WTC11 (cell line): ENCODE data around the gene MID1IP1. TPM values are rescaled to one million over a fixed set of nuclear protein-coding genes. Genes with fewer than 3 reads are reported as not detected.

Experiments used
- ATAC-seq: fragments of 200-7000 bp; cut with Tn5 transposase; 2 replicates; pipeline ENCODE4 v1.10.0; 2021; ENCODE audit warnings: mild to moderate bottlenecking, moderate library complexity
- CTCF ChIA-PET: fragments of 300-600 bp; sonication (Branson Sonifier 250); formaldehyde crosslinking; loops from one replicate; lab custom pipeline; 2021; ENCODE audit warnings: antibody characterized with exemption; lab: Charles Lee
- POLR2A ChIA-PET: fragments of 350-600 bp; sonication (Branson Sonifier 250); formaldehyde crosslinking; loops from one replicate; lab custom pipeline; 2021; ENCODE audit warnings: antibody characterized with exemption; lab: Charles Lee
- DNase-seq: peaks from one replicate; pipeline ENCODE4 v3.0.0; 2021; ENCODE audit warnings: low spot score
- H3K27ac Mint-ChIP-seq: 2 replicates; pipeline ENCODE4 v1.8.0; 2021; ENCODE audit warnings: mixed read lengths
- H3K27me3 Mint-ChIP-seq: 2 replicates; pipeline ENCODE4 v1.8.0; 2021; ENCODE audit warnings: low read depth, mild to moderate bottlenecking, moderate library complexity, mixed read lengths
- H3K36me3 Mint-ChIP-seq: 2 replicates; pipeline ENCODE4 v1.8.0; 2021; ENCODE audit warnings: mixed read lengths
- H3K4me1 Mint-ChIP-seq: 2 replicates; pipeline ENCODE4 v1.8.0; 2022; ENCODE audit warnings: mixed read lengths
- H3K4me3 Mint-ChIP-seq: 2 replicates; pipeline ENCODE4 v1.8.0; 2021; ENCODE audit warnings: mild to moderate bottlenecking, moderate library complexity, mixed read lengths
- H3K9me3 Mint-ChIP-seq: 2 replicates; pipeline ENCODE4 v1.8.0; 2021; ENCODE audit warnings: mixed read lengths
- ATF1 ChIP-seq: sonication (generic); formaldehyde crosslinking; IDR thresholded peaks from 2 replicates; pipeline ENCODE4 v1.8.1; 2023; ENCODE audit warnings: mild to moderate bottlenecking, moderate library complexity, missing genetic modification reagents
- CBFB ChIP-seq: sonication (generic); formaldehyde crosslinking; IDR thresholded peaks from 2 replicates; pipeline ENCODE4 v1.8.1; 2022; ENCODE audit warnings: mild to moderate bottlenecking, low read depth, missing genetic modification reagents
- ETV6 ChIP-seq: sonication (generic); formaldehyde crosslinking; IDR thresholded peaks from 2 replicates; pipeline ENCODE4 v1.8.1; 2022; ENCODE audit warnings: mild to moderate bottlenecking, missing genetic modification reagents
- FOXK1 ChIP-seq: sonication (generic); formaldehyde crosslinking; IDR thresholded peaks from 2 replicates; pipeline ENCODE4 v1.8.0; 2022; ENCODE audit warnings: mild to moderate bottlenecking, moderate library complexity, missing genetic modification reagents
- GTF2I ChIP-seq: fragments of 250-450 bp; sonication (Bioruptor Pico); conservative IDR thresholded peaks from 2 replicates; pipeline ENCODE4 v1.4.0; 2021; ENCODE audit warnings: mild to moderate bottlenecking
- JUN ChIP-seq: sonication (generic); formaldehyde crosslinking; IDR thresholded peaks from 2 replicates; pipeline ENCODE4 v1.8.0; 2023; ENCODE audit warnings: mild to moderate bottlenecking, missing genetic modification reagents
- KAT7 ChIP-seq: sonication (generic); formaldehyde crosslinking; IDR thresholded peaks from 2 replicates; pipeline ENCODE4 v1.8.1; 2023; ENCODE audit warnings: missing genetic modification reagents, mild to moderate bottlenecking, borderline replicate concordance
- MXD4 ChIP-seq: fragments of 250-450 bp; sonication (Bioruptor Pico); IDR thresholded peaks from 2 replicates; pipeline ENCODE4 v1.8.0; 2021; ENCODE audit warnings: mild to moderate bottlenecking, moderate library complexity, borderline replicate concordance
- MYBL2 ChIP-seq: sonication (generic); formaldehyde crosslinking; IDR thresholded peaks from 2 replicates; pipeline ENCODE4 v1.8.1; 2023; ENCODE audit warnings: mild to moderate bottlenecking, moderate library complexity, missing genetic modification reagents
- NR1H2 ChIP-seq: sonication (generic); formaldehyde crosslinking; IDR thresholded peaks from 2 replicates; pipeline ENCODE4 v1.9.0; 2021; ENCODE audit warnings: mild to moderate bottlenecking, moderate library complexity, missing genetic modification reagents
- RELA ChIP-seq: sonication (generic); formaldehyde crosslinking; IDR thresholded peaks from 2 replicates; pipeline ENCODE4 v1.8.1; 2022; ENCODE audit warnings: missing genetic modification reagents, mild to moderate bottlenecking, borderline replicate concordance
- TEAD4 ChIP-seq: sonication (generic); formaldehyde crosslinking; IDR thresholded peaks from 2 replicates; pipeline ENCODE4 v1.8.0; 2022; ENCODE audit warnings: mild to moderate bottlenecking, missing genetic modification reagents
- TP53 ChIP-seq: sonication (generic); formaldehyde crosslinking; IDR thresholded peaks from 2 replicates; pipeline ENCODE4 v1.8.1; 2023; ENCODE audit warnings: mild to moderate bottlenecking, missing genetic modification reagents
- ZNF423 ChIP-seq: fragments of 250-450 bp; sonication (Bioruptor Pico); IDR thresholded peaks from 2 replicates; pipeline ENCODE4 v2.1.2; 2022; ENCODE audit warnings: mild to moderate bottlenecking, moderate library complexity
- ZNF671 ChIP-seq: fragments of 250-450 bp; sonication (Bioruptor Pico); IDR thresholded peaks from 2 replicates; pipeline ENCODE4 v1.8.0; 2021; ENCODE audit warnings: mild to moderate bottlenecking
- total RNA-seq: library from RNA; stranded (reverse); gene quantifications from 3 replicates; pipeline ENCODE4 v1.2.3, GENCODE V29; 2021
- TF ChIP-seq, protein P1 (sequence below): sonication (generic); formaldehyde crosslinking; IDR thresholded peaks from 2 replicates; pipeline ENCODE4 v1.8.1; 2022; ENCODE audit warnings: low read depth, missing genetic modification reagents, borderline replicate concordance
- TF ChIP-seq, protein P2 (sequence below): fragments of 250-450 bp; sonication (Bioruptor Pico); IDR thresholded peaks from 2 replicates; pipeline ENCODE4 v2.1.2; 2022; ENCODE audit warnings: mild to moderate bottlenecking, moderate library complexity
- TF ChIP-seq, protein P3 (sequence below): fragments of 200-600 bp; IDR thresholded peaks from 2 replicates; pipeline ENCODE4 v1.8.0; 2022; ENCODE audit warnings: antibody characterized with exemption
- TF ChIP-seq, protein P4 (sequence below): sonication (generic); formaldehyde crosslinking; conservative IDR thresholded peaks from 2 replicates; pipeline ENCODE4 v1.8.1; 2022; ENCODE audit warnings: mild to moderate bottlenecking, missing genetic modification reagents
- TF ChIP-seq, protein P5 (sequence below): sonication (generic); formaldehyde crosslinking; IDR thresholded peaks from 2 replicates; pipeline ENCODE4 v1.8.1; 2023; ENCODE audit warnings: mild to moderate bottlenecking, missing genetic modification reagents, borderline replicate concordance
- TF ChIP-seq, protein P6 (sequence below): fragments of 250-450 bp; sonication (Bioruptor Pico); IDR thresholded peaks from 2 replicates; pipeline ENCODE4 v1.9.0; 2021; ENCODE audit warnings: mild to moderate bottlenecking
- TF ChIP-seq, protein P7 (sequence below): sonication (generic); formaldehyde crosslinking; IDR thresholded peaks from 2 replicates; pipeline ENCODE4 v1.8.1; 2023; ENCODE audit warnings: mild to moderate bottlenecking, moderate library complexity, missing genetic modification reagents

The MID1IP1 gene
- total RNA-seq, 1 experiment from 2014 or later = 118 TPM

DNA sequence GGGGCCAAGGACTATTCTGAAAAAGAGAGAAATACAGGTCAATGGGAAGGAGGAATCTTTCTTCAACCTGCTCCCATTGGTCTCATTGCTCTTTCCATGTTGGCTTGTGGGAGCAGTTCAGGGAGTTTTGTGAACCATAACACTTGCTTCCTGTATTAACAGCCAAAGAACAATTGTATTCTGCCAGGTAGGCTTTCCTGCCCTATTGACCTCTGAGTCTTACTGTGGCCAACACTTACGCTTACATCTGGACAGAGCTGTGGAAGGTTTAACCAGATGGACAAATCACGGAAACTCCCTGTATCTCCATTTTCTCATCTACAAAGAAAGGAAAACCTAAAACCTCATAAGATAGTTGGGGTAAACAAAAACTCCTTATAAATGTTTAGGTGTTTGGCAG, 30.7 kb downstream of the MID1IP1 start (continued):
- TF ChIP-seq ATF1 (no peak), FOXK1 (CRISPR knock-in tag) (no peak), NR1H2 (CRISPR knock-in tag) (no peak)
- TF ChIP-seq, protein P1, sequence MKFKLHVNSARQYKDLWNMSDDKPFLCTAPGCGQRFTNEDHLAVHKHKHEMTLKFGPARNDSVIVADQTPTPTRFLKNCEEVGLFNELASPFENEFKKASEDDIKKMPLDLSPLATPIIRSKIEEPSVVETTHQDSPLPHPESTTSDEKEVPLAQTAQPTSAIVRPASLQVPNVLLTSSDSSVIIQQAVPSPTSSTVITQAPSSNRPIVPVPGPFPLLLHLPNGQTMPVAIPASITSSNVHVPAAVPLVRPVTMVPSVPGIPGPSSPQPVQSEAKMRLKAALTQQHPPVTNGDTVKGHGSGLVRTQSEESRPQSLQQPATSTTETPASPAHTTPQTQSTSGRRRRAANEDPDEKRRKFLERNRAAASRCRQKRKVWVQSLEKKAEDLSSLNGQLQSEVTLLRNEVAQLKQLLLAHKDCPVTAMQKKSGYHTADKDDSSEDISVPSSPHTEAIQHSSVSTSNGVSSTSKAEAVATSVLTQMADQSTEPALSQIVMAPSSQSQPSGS (CRISPR knock-in tag) = no peak
- TF ChIP-seq, all 79 proteins: peak for 0

DNA sequence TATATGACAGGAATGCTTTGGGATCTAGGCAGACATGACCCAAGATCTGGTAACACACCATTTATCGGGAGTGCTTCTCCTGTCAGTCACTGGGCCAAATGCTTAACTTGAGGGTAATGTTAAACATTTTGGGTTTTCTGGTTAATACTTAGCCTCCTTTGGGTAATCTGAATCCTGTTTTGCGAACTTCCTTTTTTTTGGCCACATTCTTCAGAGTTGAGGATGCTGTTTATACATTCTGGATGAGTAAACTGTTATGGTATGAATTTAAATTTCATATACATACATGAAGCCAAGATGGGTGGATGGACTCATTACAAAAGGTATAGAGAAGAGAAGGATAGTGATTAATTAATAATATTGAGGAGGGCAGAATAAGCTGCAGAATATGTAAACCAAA, 36.1 kb downstream of the MID1IP1 start:
- POLR2A ChIA-PET = no interaction called here
- Mint-ChIP-seq H3K36me3 (no peaks in the 10 kb centered on the region), H3K27ac (no peak overlapping the region), H3K27me3 (no peaks in the 10 kb centered on the region), H3K4me1 (peaks cover 7% of the 10 kb centered on the region), H3K4me3 (no peak overlapping the region), H3K9me3 (no peaks in the 10 kb centered on the region)
- ATAC-seq = no peak
- CTCF ChIA-PET = no interaction called here
- no peak for DNase-seq
- TF ChIP-seq CBFB (CRISPR knock-in tag) (no peak), MYBL2 (CRISPR knock-in tag) (no peak), GTF2I (CRISPR knock-in tag) (no peak), ZNF423 (CRISPR knock-in tag) (no peak), KAT7 (CRISPR knock-in tag) (no peak), ZNF671 (no peak)
- TF ChIP-seq, protein P2, sequence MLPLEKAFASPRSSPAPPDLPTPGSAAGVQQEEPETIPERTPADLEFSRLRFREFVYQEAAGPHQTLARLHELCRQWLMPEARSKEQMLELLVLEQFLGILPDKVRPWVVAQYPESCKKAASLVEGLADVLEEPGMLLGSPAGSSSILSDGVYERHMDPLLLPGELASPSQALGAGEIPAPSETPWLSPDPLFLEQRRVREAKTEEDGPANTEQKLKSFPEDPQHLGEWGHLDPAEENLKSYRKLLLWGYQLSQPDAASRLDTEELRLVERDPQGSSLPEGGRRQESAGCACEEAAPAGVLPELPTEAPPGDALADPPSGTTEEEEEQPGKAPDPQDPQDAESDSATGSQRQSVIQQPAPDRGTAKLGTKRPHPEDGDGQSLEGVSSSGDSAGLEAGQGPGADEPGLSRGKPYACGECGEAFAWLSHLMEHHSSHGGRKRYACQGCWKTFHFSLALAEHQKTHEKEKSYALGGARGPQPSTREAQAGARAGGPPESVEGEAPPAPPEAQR = no peak
- TF ChIP-seq, protein P3, sequence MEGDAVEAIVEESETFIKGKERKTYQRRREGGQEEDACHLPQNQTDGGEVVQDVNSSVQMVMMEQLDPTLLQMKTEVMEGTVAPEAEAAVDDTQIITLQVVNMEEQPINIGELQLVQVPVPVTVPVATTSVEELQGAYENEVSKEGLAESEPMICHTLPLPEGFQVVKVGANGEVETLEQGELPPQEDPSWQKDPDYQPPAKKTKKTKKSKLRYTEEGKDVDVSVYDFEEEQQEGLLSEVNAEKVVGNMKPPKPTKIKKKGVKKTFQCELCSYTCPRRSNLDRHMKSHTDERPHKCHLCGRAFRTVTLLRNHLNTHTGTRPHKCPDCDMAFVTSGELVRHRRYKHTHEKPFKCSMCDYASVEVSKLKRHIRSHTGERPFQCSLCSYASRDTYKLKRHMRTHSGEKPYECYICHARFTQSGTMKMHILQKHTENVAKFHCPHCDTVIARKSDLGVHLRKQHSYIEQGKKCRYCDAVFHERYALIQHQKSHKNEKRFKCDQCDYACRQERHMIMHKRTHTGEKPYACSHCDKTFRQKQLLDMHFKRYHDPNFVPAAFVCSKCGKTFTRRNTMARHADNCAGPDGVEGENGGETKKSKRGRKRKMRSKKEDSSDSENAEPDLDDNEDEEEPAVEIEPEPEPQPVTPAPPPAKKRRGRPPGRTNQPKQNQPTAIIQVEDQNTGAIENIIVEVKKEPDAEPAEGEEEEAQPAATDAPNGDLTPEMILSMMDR = no peak
- TF ChIP-seq, protein P4, sequence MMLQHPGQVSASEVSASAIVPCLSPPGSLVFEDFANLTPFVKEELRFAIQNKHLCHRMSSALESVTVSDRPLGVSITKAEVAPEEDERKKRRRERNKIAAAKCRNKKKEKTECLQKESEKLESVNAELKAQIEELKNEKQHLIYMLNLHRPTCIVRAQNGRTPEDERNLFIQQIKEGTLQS = no peak
- TF ChIP-seq, all 79 proteins: peak for 0

DNA sequence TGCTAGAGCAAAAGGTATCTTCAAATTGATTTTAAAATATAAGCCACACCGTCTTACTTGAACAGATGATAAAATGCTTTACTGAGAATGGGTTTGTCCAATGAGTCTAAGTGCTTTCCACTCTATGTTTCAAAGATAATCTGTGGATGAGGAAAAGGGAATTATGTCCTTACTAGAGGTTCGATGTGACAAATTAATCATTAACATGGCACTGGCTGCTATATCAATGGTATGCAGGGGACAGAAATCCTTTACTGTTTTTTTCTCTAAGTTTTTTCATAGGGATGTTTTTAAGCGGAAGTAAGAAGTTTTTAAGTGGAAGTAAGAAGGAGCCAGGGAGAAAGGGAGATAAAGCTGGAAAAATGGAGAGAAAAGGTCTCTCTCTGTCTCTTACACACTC, 38.0 kb downstream of the MID1IP1 start:
- DNase-seq (no peak), ATAC-seq (no peak)
- H3K27ac Mint-ChIP-seq = no peak overlapping the region
- H3K36me3 Mint-ChIP-seq = no peaks in the 10 kb centered on the region
- POLR2A ChIA-PET = no interaction called here
- H3K9me3 Mint-ChIP-seq = no peaks in the 10 kb centered on the region
- no peaks in the 10 kb centered on the region for H3K27me3 Mint-ChIP-seq
- H3K4me3 Mint-ChIP-seq = no peak overlapping the region
- CTCF ChIA-PET = no interaction called here
- peaks cover 7% of the 10 kb centered on the region for H3K4me1 Mint-ChIP-seq
- TF ChIP-seq JUN (no peak), MXD4 (no peak), ETV6 (CRISPR knock-in tag) (no peak), TEAD4 (CRISPR knock-in tag) (no peak), ZNF423 (CRISPR knock-in tag) (no peak), RELA (CRISPR knock-in tag) (no peak), TP53 (CRISPR knock-in tag) (no peak)
- TF ChIP-seq, protein P5, sequence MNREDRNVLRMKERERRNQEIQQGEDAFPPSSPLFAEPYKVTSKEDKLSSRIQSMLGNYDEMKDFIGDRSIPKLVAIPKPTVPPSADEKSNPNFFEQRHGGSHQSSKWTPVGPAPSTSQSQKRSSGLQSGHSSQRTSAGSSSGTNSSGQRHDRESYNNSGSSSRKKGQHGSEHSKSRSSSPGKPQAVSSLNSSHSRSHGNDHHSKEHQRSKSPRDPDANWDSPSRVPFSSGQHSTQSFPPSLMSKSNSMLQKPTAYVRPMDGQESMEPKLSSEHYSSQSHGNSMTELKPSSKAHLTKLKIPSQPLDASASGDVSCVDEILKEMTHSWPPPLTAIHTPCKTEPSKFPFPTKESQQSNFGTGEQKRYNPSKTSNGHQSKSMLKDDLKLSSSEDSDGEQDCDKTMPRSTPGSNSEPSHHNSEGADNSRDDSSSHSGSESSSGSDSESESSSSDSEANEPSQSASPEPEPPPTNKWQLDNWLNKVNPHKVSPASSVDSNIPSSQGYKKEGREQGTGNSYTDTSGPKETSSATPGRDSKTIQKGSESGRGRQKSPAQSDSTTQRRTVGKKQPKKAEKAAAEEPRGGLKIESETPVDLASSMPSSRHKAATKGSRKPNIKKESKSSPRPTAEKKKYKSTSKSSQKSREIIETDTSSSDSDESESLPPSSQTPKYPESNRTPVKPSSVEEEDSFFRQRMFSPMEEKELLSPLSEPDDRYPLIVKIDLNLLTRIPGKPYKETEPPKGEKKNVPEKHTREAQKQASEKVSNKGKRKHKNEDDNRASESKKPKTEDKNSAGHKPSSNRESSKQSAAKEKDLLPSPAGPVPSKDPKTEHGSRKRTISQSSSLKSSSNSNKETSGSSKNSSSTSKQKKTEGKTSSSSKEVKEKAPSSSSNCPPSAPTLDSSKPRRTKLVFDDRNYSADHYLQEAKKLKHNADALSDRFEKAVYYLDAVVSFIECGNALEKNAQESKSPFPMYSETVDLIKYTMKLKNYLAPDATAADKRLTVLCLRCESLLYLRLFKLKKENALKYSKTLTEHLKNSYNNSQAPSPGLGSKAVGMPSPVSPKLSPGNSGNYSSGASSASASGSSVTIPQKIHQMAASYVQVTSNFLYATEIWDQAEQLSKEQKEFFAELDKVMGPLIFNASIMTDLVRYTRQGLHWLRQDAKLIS = no peak
- TF ChIP-seq, protein P6, sequence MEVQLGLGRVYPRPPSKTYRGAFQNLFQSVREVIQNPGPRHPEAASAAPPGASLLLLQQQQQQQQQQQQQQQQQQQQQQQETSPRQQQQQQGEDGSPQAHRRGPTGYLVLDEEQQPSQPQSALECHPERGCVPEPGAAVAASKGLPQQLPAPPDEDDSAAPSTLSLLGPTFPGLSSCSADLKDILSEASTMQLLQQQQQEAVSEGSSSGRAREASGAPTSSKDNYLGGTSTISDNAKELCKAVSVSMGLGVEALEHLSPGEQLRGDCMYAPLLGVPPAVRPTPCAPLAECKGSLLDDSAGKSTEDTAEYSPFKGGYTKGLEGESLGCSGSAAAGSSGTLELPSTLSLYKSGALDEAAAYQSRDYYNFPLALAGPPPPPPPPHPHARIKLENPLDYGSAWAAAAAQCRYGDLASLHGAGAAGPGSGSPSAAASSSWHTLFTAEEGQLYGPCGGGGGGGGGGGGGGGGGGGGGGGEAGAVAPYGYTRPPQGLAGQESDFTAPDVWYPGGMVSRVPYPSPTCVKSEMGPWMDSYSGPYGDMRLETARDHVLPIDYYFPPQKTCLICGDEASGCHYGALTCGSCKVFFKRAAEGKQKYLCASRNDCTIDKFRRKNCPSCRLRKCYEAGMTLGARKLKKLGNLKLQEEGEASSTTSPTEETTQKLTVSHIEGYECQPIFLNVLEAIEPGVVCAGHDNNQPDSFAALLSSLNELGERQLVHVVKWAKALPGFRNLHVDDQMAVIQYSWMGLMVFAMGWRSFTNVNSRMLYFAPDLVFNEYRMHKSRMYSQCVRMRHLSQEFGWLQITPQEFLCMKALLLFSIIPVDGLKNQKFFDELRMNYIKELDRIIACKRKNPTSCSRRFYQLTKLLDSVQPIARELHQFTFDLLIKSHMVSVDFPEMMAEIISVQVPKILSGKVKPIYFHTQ (CRISPR knock-in tag) = no peak
- TF ChIP-seq, protein P7, sequence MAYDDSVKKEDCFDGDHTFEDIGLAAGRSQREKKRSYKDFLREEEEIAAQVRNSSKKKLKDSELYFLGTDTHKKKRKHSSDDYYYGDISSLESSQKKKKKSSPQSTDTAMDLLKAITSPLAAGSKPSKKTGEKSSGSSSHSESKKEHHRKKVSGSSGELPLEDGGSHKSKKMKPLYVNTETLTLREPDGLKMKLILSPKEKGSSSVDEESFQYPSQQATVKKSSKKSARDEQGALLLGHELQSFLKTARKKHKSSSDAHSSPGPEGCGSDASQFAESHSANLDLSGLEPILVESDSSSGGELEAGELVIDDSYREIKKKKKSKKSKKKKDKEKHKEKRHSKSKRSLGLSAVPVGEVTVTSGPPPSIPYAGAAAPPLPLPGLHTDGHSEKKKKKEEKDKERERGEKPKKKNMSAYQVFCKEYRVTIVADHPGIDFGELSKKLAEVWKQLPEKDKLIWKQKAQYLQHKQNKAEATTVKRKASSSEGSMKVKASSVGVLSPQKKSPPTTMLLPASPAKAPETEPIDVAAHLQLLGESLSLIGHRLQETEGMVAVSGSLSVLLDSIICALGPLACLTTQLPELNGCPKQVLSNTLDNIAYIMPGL (CRISPR knock-in tag) = no peak
